Prostate gland (tissue), 2 donors: ENCODE data around the gene INO80D.

Experiments used
- POLR2A ChIP-seq: fragments of 450-650 bp; IDR thresholded peaks from one replicate; pipeline ENCODE4 v1.6.1; 2016; ENCODE audit warnings: antibody characterized with exemption, mild to moderate bottlenecking
- POLR2AphosphoS5 ChIP-seq: sonication (generic); formaldehyde crosslinking; IDR thresholded peaks from one replicate; pipeline ENCODE4 v1.6.1; 2017; ENCODE audit warnings: antibody characterized with exemption
- TF ChIP-seq, protein P1 (sequence below), 4 experiments: fragments of 200-600 bp in 2 of 4; fragments of 450-650 bp in 2 of 4; sonication (generic) in 2 of 4; IDR thresholded peaks; 1 replicate in 3 of 4; 2 replicates in 1 of 4; pipeline ENCODE4 v1.5.1; 2016 to 2019; ENCODE audit warnings: antibody characterized with exemption in 4 of 4, mild to moderate bottlenecking in 2 of 4, moderate library complexity in 2 of 4

DNA sequence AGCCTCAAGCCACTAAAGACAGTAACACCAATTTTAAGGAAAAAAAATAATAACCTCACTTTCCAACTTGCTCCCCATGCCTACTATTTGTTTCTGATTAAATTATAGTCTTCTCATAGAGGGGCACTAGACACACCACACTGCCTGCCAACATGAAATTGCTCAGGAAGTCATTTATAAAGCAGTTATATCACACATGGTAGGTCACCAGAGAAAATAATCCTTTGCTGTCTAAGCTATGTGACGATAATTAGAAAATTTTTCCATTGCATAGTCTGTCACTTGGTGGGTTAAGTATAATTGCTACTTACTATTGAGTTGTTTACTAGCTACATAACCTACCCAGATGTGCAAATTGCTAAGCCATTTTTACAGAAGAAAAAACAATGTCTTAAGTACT, 85.2 kb downstream of the INO80D start:
- TF ChIP-seq, protein P1, sequence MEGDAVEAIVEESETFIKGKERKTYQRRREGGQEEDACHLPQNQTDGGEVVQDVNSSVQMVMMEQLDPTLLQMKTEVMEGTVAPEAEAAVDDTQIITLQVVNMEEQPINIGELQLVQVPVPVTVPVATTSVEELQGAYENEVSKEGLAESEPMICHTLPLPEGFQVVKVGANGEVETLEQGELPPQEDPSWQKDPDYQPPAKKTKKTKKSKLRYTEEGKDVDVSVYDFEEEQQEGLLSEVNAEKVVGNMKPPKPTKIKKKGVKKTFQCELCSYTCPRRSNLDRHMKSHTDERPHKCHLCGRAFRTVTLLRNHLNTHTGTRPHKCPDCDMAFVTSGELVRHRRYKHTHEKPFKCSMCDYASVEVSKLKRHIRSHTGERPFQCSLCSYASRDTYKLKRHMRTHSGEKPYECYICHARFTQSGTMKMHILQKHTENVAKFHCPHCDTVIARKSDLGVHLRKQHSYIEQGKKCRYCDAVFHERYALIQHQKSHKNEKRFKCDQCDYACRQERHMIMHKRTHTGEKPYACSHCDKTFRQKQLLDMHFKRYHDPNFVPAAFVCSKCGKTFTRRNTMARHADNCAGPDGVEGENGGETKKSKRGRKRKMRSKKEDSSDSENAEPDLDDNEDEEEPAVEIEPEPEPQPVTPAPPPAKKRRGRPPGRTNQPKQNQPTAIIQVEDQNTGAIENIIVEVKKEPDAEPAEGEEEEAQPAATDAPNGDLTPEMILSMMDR (IDR thresholded peaks at IDR 0.05) = no peak
- TF ChIP-seq POLR2A = no peak
- TF ChIP-seq POLR2AphosphoS5 = no peak
